ENCODE results near the gene ZDHHC22. TPM values are rescaled to one million over a fixed set of nuclear protein-coding genes. Genes with fewer than 3 reads are reported as not detected.

Gene ZDHHC22
- total RNA-seq, 1 experiment from 2014 or later: not detected

DNA sequence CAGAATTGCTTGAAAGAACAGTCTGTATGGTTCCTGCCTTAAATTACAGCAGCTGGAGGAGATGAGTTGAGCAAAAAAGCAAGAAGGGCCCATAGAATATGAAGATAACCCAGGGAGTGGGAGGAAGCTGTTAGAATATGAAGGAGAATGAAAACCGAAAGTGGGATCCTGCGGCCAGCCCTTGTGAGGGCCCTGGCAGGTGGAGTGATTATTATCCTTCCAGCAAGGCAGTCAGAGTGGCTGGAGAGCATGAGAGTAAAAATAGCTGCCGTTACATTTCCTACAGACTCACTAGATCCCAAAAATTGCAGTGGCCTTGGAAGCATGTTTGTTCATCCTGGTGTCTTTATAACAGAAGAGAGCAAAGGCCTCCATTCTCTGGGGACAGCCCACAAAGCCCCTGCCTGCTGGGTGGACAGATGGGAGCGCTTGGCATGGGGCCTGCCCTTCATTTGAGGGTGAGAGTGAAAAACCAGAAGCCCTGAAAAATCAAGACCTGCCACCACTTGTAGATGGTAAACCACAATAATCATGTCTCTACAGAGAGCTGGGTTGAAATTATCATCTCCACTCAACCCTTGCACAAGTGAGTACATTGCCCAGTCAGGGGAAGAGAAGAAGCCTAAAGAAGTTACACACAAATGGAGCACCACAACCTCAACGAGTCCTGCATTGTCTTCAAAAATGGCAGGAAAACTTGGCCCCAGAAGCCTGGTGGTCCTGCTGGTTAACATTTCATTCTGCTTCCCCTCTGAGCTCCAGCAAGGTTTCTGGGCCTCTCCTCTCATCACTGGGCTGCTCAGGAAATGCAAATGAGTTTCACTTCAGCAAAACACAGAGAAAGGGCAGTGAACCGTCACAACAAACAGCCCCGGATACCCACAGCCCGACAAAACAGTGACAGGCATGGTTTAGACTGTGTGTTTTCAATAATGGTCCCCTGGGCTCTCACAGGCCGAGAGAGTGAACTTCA is 20.5 kb downstream of the ZDHHC22 start:
- no peaks in the 10 kb centered on the region for H4K20me1 ChIP-seq (ENCODE audit: insufficient read depth)
- no peaks in the 10 kb centered on the region for H3K79me2 ChIP-seq (ENCODE audit: low read depth)
- no peaks in the 10 kb centered on the region for H3K36me3 ChIP-seq (ENCODE audit: low read depth)
- H3K9me2 ChIP-seq (ENCODE audit: insufficient read depth): no peaks in the 10 kb centered on the region
- H3K4me2 ChIP-seq: no peak overlapping the region
- BruUV-seq (replicated peaks): no TSS peak
- ChIA-PET POLR2A (ENCODE audit: unreplicated experiment) (interaction anchor here (0.6 kb wide), 1 partner anchor 79 kb away, joined by 9 read pairs; no protein-coding TSS in a partner anchor), CTCF (interaction anchor here (0.5 to 0.6 kb wide), 2 partner anchors 21 to 204 kb away, joined by 3 to 7 read pairs; no protein-coding TSS in a partner anchor)
- no peak for DNase-seq
- H3K27me3 ChIP-seq (ENCODE audit: insufficient read depth, low read depth): peaks cover 15% of the 10 kb centered on the region
- TF ChIP-seq EZH2 (IDR thresholded peaks at IDR 0.05; ENCODE audit: low read depth): no peak
- TF ChIP-seq, protein P1, sequence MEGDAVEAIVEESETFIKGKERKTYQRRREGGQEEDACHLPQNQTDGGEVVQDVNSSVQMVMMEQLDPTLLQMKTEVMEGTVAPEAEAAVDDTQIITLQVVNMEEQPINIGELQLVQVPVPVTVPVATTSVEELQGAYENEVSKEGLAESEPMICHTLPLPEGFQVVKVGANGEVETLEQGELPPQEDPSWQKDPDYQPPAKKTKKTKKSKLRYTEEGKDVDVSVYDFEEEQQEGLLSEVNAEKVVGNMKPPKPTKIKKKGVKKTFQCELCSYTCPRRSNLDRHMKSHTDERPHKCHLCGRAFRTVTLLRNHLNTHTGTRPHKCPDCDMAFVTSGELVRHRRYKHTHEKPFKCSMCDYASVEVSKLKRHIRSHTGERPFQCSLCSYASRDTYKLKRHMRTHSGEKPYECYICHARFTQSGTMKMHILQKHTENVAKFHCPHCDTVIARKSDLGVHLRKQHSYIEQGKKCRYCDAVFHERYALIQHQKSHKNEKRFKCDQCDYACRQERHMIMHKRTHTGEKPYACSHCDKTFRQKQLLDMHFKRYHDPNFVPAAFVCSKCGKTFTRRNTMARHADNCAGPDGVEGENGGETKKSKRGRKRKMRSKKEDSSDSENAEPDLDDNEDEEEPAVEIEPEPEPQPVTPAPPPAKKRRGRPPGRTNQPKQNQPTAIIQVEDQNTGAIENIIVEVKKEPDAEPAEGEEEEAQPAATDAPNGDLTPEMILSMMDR (conservative IDR thresholded peaks at IDR 0.05): no peak
- H3K9me3 ChIP-seq (ENCODE audit: insufficient read depth, low read depth): no peaks in the 10 kb centered on the region
- intact Hi-C loops (cut with micrococcal nuclease; ENCODE audit: unreplicated experiment): no loop called here
- peaks cover 24% of the 10 kb centered on the region for H3F3A ChIP-seq (ENCODE audit: insufficient read depth, low read depth)
- H3K4me3 ChIP-seq: no peak overlapping the region
- H2AFZ ChIP-seq: no peak overlapping the region
- peaks cover 26% of the 10 kb centered on the region for H3K4me1 ChIP-seq (replicated peaks; ENCODE audit: insufficient read depth)
- H3K27ac ChIP-seq: no peak overlapping the region

DNA sequence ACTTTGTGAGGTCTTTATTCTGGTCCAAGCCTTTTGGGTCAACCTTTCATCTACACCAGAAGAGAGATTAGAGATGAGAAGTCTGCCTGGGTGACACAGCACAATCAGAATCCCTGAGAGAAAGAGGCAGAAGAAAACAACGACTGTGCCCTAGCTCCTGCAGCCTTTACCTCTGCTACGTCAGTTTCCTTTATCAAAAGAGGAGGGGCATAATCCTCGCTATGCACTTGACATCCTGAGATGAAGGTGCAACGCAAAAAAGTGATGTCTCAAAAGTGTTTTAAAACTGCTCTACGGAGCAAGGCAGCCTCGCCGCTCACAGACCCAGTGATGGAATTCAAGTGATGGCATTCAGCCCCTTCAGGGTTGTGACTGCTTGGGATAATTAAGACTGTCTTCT is 21.7 kb downstream of the ZDHHC22 start:
- peaks cover 26% of the 10 kb centered on the region for H3K4me1 ChIP-seq (replicated peaks; ENCODE audit: insufficient read depth)
- H3K27ac ChIP-seq: no peak overlapping the region
- DNase-seq: no peak
- H2AFZ ChIP-seq: no peak overlapping the region
- H3K27me3 ChIP-seq (ENCODE audit: insufficient read depth, low read depth): peaks cover 5% of the 10 kb centered on the region; the same call in 1 of the 2 replicates
- H3K79me2 ChIP-seq (ENCODE audit: low read depth): no peaks in the 10 kb centered on the region
- no peaks in the 10 kb centered on the region for H4K20me1 ChIP-seq (ENCODE audit: insufficient read depth)
- no peaks in the 10 kb centered on the region for H3K9me3 ChIP-seq (ENCODE audit: insufficient read depth, low read depth)
- H3F3A ChIP-seq (ENCODE audit: insufficient read depth, low read depth): peaks cover 24% of the 10 kb centered on the region
- no peak overlapping the region for H3K4me2 ChIP-seq
- H3K4me3 ChIP-seq: no peak overlapping the region
- no TSS peak for BruUV-seq (replicated peaks)
- CTCF ChIA-PET: interaction anchor here (0.8 kb wide), 1 partner anchor 310 kb away, joined by 6 read pairs; no protein-coding TSS in a partner anchor
- no peak for TF ChIP-seq EZH2 (IDR thresholded peaks at IDR 0.05; ENCODE audit: low read depth)
- TF ChIP-seq, protein P1 (conservative IDR thresholded peaks at IDR 0.05): no peak
- intact Hi-C loops (cut with micrococcal nuclease; ENCODE audit: unreplicated experiment): no loop called here
- no peaks in the 10 kb centered on the region for H3K9me2 ChIP-seq (ENCODE audit: insufficient read depth)
- POLR2A ChIA-PET (ENCODE audit: unreplicated experiment): no interaction called here
- peaks cover 5% of the 10 kb centered on the region; the same call in 1 of the 2 replicates for H3K36me3 ChIP-seq (ENCODE audit: low read depth)

DNA sequence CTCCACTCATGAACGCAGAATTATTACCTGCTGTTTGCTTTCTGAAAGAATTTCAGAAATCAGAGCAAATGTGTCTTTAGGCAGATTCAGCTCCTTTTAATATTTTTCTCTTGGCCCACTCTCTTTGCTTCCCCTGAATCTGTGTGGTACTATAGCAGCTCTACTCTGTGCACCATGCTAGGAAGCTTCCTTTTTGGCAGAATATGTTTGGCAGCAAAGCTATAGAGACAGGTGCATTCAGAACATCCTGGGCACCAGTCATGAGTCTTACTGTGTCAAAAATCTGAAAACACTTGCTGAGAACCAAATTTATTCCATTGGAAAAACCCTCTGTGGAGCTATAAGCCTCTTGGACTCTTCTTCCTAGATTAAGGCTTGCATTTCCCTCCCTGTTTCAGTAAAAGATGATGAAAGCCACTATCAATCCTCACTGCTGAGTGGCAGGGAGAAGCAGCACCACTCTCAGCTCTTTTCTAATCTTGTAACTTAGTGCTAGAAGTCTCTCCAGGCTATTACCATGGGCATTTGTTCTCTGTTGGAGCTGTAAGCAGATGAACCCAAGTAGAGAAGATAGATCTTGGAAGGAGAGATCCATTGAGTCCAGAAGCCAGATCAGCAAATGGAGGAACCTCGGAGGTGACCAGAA is 25.3 kb downstream of the ZDHHC22 start:
- Histone ChIP-seq H3K9me3 (ENCODE audit: insufficient read depth, low read depth) (no peaks in the 10 kb centered on the region), H3K36me3 (ENCODE audit: low read depth) (peaks cover 21% of the 10 kb centered on the region), H3K27ac (no peak overlapping the region), H4K20me1 (ENCODE audit: insufficient read depth) (no peaks in the 10 kb centered on the region), H3K4me2 (no peak overlapping the region), H2AFZ (no peak overlapping the region), H3F3A (ENCODE audit: insufficient read depth, low read depth) (no peaks in the 10 kb centered on the region), H3K4me1 (replicated peaks; ENCODE audit: insufficient read depth) (no peaks in the 10 kb centered on the region), H3K27me3 (ENCODE audit: insufficient read depth, low read depth) (no peaks in the 10 kb centered on the region), H3K4me3 (no peak overlapping the region), H3K9me2 (ENCODE audit: insufficient read depth) (no peaks in the 10 kb centered on the region), H3K79me2 (ENCODE audit: low read depth) (no peaks in the 10 kb centered on the region)
- DNase-seq: no peak
- CTCF ChIA-PET: interaction anchor here (0.5 to 1.5 kb wide), 4 partner anchors 8 to 202 kb away, joined by 4 to 7 read pairs (median 5); no protein-coding TSS in a partner anchor
- intact Hi-C loops (cut with micrococcal nuclease; ENCODE audit: unreplicated experiment): no loop called here
- POLR2A ChIA-PET (ENCODE audit: unreplicated experiment): no interaction called here
- TF ChIP-seq, protein P1 (conservative IDR thresholded peaks at IDR 0.05): no peak
- BruUV-seq (replicated peaks): no TSS peak

Data from PC-9 (cell line).